Small intestine (tissue), 16 donors: ENCODE results near the gene MEGF6. TPM values are rescaled to one million over a fixed set of nuclear protein-coding genes. Genes with fewer than 3 reads are reported as not detected.

Source experiments
- DNase-seq, 2 donors: peaks; one replicate each; pipeline versions ENCODE4 v3.0.0 to v3.0.0-alpha.2; 2013
- FAIRE-seq: peaks from 2 replicates; lab custom pipeline; 2012; peaks lifted over from hg19 to GRCh38; lab: Jason Lieb, UNC
- H3K27ac ChIP-seq, 3 donors: one replicate each; pipeline ENCODE4 v1.5.1; 2013; ENCODE audit warnings: low read length in 2 of 3, mild to moderate bottlenecking in 2 of 3, control low read depth in 1 of 3, inconsistent platforms in 1 of 3, low read depth in 1 of 3, moderate library complexity in 1 of 3
- H3K27me3 ChIP-seq, 3 donors: one replicate each; pipeline ENCODE4 v1.6.1; 2013; ENCODE audit warnings: low read length in 3 of 3, inconsistent platforms in 1 of 3; ENCODE audit not compliant: control insufficient read depth in 3 of 3, insufficient read depth in 3 of 3
- H3K36me3 ChIP-seq, 3 donors: one replicate each; pipeline ENCODE4 v1.6.1; 2013; ENCODE audit warnings: low read length in 3 of 3, inconsistent platforms in 1 of 3, low read depth in 1 of 3, mild to moderate bottlenecking in 1 of 3, moderate library complexity in 1 of 3; ENCODE audit not compliant: control insufficient read depth in 3 of 3, insufficient read depth in 2 of 3
- H3K4me1 ChIP-seq, 3 donors: one replicate each; pipeline ENCODE4 v1.6.1; 2013; ENCODE audit warnings: low read length in 2 of 3, inconsistent platforms in 1 of 3, low read depth in 1 of 3, mild to moderate bottlenecking in 1 of 3, moderate library complexity in 1 of 3; ENCODE audit not compliant: control insufficient read depth in 3 of 3, insufficient read depth in 2 of 3
- H3K4me3 ChIP-seq, 3 donors: one replicate each; pipeline ENCODE4 v1.5.1; 2013; ENCODE audit warnings: low read length in 3 of 3, control low read depth in 1 of 3, inconsistent platforms in 1 of 3, low read depth in 1 of 3, mild to moderate bottlenecking in 1 of 3, moderate library complexity in 1 of 3
- H3K9me3 ChIP-seq, 2 donors: one replicate each; pipeline ENCODE4 v1.6.1; 2013; ENCODE audit warnings: low read depth in 1 of 2, low read length in 1 of 2; ENCODE audit not compliant: control insufficient read depth in 2 of 2, insufficient read depth in 1 of 2
- WGBS, 3 donors: extraction: QIAGEN DNeasy Blood & Tissue Kit; methylation state at CpG; one replicate each; pipeline ENCODE4 v1.1.7; 2013; 5-methylcytosine and 5-hydroxymethylcytosine counted together
- long read RNA-seq, 10 donors: transcript quantifications; one replicate each; lab custom pipeline, GENCODE V29; 2026
- polyA plus RNA-seq, 4 donors: library from polyadenylated mRNA; stranded (reverse) in 3 of 4; unstranded in 1 of 4; fragments of 200-250 nt in 3 of 4; fragments of 120-200 nt in 1 of 4; gene quantifications; one replicate each; pipeline versions ENCODE4 v1.2.1 to v1.2.3, GENCODE V29; 2013
- donor health status: healthy with polysubstance abuse.
- donor health status: control.
- donor health status: control.
- donor health status: Bipolar disorder and iron deficiency.
- donor health status: healthy.

The MEGF6 gene
- polyA plus RNA-seq: 1 to 10 TPM in 3 of 4 donors, under 1 TPM in 1; 0.45 to 5.8 (median 3.7) TPM
- long read RNA-seq, donor 1: 0 reads
- long read RNA-seq, donor 2: 0 reads
- long read RNA-seq, donor 3, partial matches to known transcripts: 0 of 3 reads
- long read RNA-seq, donor 3, other reads (novel, unspliced or antisense): 0 of 3 reads
- long read RNA-seq, donor 4: 0 reads
- long read RNA-seq, donor 5, partial matches to known transcripts: 107 of 107 reads
- long read RNA-seq, donor 5, other reads (novel, unspliced or antisense): 0 of 107 reads
- long read RNA-seq, donor 6: 0 reads
- long read RNA-seq, donor 7: 0 reads
- long read RNA-seq, donor 8: 0 reads
- long read RNA-seq, donor 9: 0 reads
- long read RNA-seq, donor 10: 0 reads

DNA sequence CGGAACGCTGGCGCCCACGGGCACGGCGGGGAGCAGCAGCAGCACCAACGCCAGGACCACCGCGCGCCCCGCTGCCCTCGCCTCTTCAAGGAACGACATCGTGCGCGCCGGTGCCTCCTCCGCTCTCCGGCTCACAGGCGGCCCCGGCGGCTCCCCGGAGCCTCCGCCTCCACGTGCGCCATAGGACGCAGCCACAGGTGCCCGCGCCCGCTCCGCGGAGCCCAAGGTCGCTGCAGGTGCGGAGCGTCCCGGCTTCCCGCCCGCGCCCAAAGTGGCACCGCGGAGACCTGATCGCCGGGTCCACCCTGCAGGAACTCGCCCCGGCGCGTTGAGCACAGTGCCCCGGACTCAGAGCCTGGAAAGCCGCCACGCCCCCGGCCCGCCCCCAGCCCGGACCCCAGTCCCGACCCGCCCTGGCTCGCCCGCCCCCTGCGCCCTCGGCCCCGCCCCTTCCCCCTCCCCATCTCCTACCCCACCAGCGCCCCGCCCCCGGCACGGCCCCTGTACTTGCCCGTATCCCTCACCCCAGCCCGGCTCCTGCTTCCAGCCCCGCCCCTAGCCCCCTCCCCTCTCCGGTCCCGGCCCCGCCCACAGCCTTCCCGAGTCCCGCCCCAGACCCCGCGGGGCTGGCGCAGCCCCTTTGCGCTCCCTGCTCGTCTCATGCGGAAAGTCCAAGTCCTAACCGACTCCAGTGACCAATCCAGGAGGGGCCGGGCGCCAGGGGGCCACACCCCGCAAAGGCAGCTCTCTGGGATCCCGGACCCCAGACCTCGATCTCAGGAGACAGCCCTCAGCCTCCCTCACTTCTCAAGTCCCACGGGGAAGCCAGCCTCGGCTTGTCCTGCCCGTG, at the start of gene MEGF6:
TSS of gene MEGF6 (minus strand) at position 339 of the 850 bp plus-strand sequence. CDS start at position 99, 240 bp downstream.
- 1% methylated on average over 51 to 87 of the region's 87 CpGs for WGBS, 3 donors
- Histone ChIP-seq H3K36me3 (no peaks in the 10 kb centered on the region), H3K4me1 (peaks cover 0 to 28% (median 5%) of the 10 kb centered on the region in 3 donors), H3K27me3 (peaks cover 3 to 9% (median 5%) of the 10 kb centered on the region in 3 donors), H3K4me3 (peak within 1 kb of the TSS in 2 of 3 donors; percentile 24 to 44), H3K27ac (no peak within 1 kb of the TSS), H3K9me3 (no peaks in the 10 kb centered on the region)
- no peak for FAIRE-seq
- DNase-seq: peak; percentile 30 to 72

GRCh38 chr1:3660704-3661103, 49.4 kb upstream of the MEGF6 start:
- Histone ChIP-seq H3K27ac (no peak overlapping the region), H3K9me3 (no peaks in the 10 kb centered on the region), H3K27me3 (peaks cover 0 to 18% (median 0%) of the 10 kb centered on the region in 3 donors), H3K4me1 (no peaks in the 10 kb centered on the region), H3K4me3 (no peak overlapping the region), H3K36me3 (no peaks in the 10 kb centered on the region)
- DNase-seq (no peak), FAIRE-seq (no peak)
- WGBS, 3 donors: 73 to 84% (median 80%) methylated on average over 2 of the region's 2 CpGs

GRCh38 chr1:3659093-3659492, 47.8 kb upstream of the MEGF6 start:
- Histone ChIP-seq H3K27ac (no peak overlapping the region), H3K4me3 (no peak overlapping the region), H3K27me3 (peaks cover 3 to 29% (median 6%) of the 10 kb centered on the region in 3 donors), H3K36me3 (no peaks in the 10 kb centered on the region), H3K4me1 (no peaks in the 10 kb centered on the region), H3K9me3 (no peaks in the 10 kb centered on the region)
- FAIRE-seq (no peak), DNase-seq (no peak)
- WGBS, 3 donors: 73 to 91% (median 76%) methylated on average over 15 of the region's 15 CpGs

GRCh38 chr1:3658231-3658615, 46.9 kb upstream of the MEGF6 start:
- Histone ChIP-seq H3K27me3 (peaks cover 3 to 38% (median 10%) of the 10 kb centered on the region in 3 donors), H3K36me3 (no peaks in the 10 kb centered on the region), H3K4me1 (no peaks in the 10 kb centered on the region), H3K9me3 (no peaks in the 10 kb centered on the region), H3K27ac (no peak overlapping the region), H3K4me3 (no peak overlapping the region)
- WGBS, 3 donors: 56 to 62% (median 60%) methylated on average over 14 of the region's 14 CpGs
- DNase-seq: no peak
- FAIRE-seq: no peak

- Histone ChIP-seq H3K4me1 (peaks cover 0 to 4% (median 0%) of the 10 kb centered on the region in 3 donors), H3K36me3 (no peaks in the 10 kb centered on the region), H3K27me3 (peaks cover 3 to 43% (median 14%) of the 10 kb centered on the region in 3 donors), H3K4me3 (no peak overlapping the region), H3K27ac (no peak overlapping the region), H3K9me3 (no peaks in the 10 kb centered on the region)
- no peak for DNase-seq
- WGBS, 3 donors: 72 to 81% (median 79%) methylated on average over 26 of the region's 26 CpGs
- no peak for FAIRE-seq
These were observed 46.4 kb upstream of the MEGF6 start for GRCh38 chr1:3657578-3658230.

- DNase-seq: no peak
- peaks cover 9 to 45% (median 14%) of the 10 kb centered on the region in 3 donors for H3K27me3 ChIP-seq
These were observed 45.8 kb upstream of the MEGF6 start for GRCh38 chr1:3657096-3657475.

DNA sequence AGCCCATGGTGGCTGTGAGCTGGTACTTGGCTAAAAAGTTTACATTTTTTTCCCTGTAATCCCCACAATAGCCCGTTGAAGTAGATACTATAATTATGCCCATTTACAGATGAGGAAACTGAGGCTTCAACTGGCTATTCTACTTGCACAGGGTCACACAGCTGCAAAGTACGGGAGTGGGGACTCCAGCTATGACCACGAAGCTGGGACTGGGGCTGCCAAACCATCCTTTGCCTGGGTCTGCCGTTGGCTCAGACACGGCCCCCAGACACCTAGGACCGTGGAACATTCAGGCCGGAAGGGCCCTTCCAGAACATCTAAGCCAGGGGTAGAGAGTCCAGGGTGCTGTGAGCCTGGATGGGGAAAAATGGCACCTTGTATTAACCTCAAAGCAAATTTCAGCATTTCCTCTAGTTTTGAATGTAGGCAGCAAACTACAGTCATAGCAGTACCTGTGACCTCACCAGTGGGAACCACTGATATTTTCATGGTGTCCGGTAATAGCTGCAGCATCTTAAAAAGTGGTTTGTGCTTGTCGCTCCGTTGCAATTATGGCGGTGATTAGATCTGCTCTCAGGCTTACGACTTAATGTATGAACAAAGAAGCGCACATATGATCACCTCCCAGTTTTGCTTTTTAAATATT, 45.3 kb upstream of the MEGF6 start:
- Histone ChIP-seq H3K27ac (no peak overlapping the region), H3K4me3 (no peak overlapping the region), H3K27me3 (peaks cover 14 to 49% (median 14%) of the 10 kb centered on the region in 3 donors), H3K36me3 (no peaks in the 10 kb centered on the region), H3K9me3 (no peaks in the 10 kb centered on the region), H3K4me1 (peaks cover 0 to 5% (median 0%) of the 10 kb centered on the region in 3 donors)
- FAIRE-seq (no peak), DNase-seq (no peak)
- WGBS, 3 donors: 62 to 79% (median 77%) methylated on average over 13 of the region's 13 CpGs

More at GRCh38 chr1:3657096-3657475, 45.8 kb upstream of the MEGF6 start:
- no peaks in the 10 kb centered on the region for H3K9me3 ChIP-seq
- H3K27ac ChIP-seq: no peak overlapping the region
- no peak for FAIRE-seq
- 61 to 71% (median 64%) methylated on average over 6 of the region's 6 CpGs for WGBS, 3 donors
- no peaks in the 10 kb centered on the region for H3K36me3 ChIP-seq
- H3K4me1 ChIP-seq: peaks cover 0 to 5% (median 0%) of the 10 kb centered on the region in 3 donors
- no peak overlapping the region for H3K4me3 ChIP-seq
